Endodermal cell (in vitro differentiated cells): ENCODE data around the gene SUGCT. TPM values are rescaled to one million over a fixed set of nuclear protein-coding genes. Genes with fewer than 3 reads are reported as not detected.

Source experiments
- DNase-seq: peaks from one replicate; pipeline ENCODE4 v3.0.0-alpha.2; 2017
- H3K27ac ChIP-seq: 2 replicates; pipeline ENCODE4 v1.5.1; 2013; ENCODE audit warnings: mild to moderate bottlenecking, low read depth, low read length, moderate library complexity
- H3K27me3 ChIP-seq: 2 replicates; pipeline ENCODE4 v1.6.1; 2013; ENCODE audit warnings: mild to moderate bottlenecking, low read length, moderate library complexity; ENCODE audit not compliant: insufficient read depth, control insufficient read depth, poor library complexity, severe bottlenecking
- H3K36me3 ChIP-seq: 2 replicates; pipeline ENCODE4 v1.7.0; 2013; ENCODE audit warnings: mild to moderate bottlenecking, low read length, moderate library complexity; ENCODE audit not compliant: control insufficient read depth, insufficient read depth
- H3K4me1 ChIP-seq: one replicate; pipeline ENCODE4 v1.7.0; 2013; ENCODE audit warnings: low read length; ENCODE audit not compliant: control insufficient read depth, insufficient read depth
- H3K4me3 ChIP-seq: 2 replicates; pipeline ENCODE4 v1.5.1; 2013; ENCODE audit warnings: mild to moderate bottlenecking, low read length, moderate library complexity
- H3K9ac ChIP-seq: 2 replicates; pipeline ENCODE4 v1.6.1; 2013; ENCODE audit warnings: mild to moderate bottlenecking, low read length, moderate library complexity; ENCODE audit not compliant: poor library complexity, severe bottlenecking; ENCODE audit errors: extremely low read depth
- H3K9me3 ChIP-seq: 2 replicates; pipeline ENCODE4 v1.6.1; 2013; ENCODE audit warnings: mild to moderate bottlenecking, low read length, moderate library complexity; ENCODE audit not compliant: control insufficient read depth
- H3K27ac Mint-ChIP-seq: 2 replicates; pipeline ENCODE4 v1.8.0; 2020; ENCODE audit warnings: mixed read lengths
- H3K27me3 Mint-ChIP-seq: 2 replicates; pipeline ENCODE4 v1.8.0; 2021; ENCODE audit warnings: mild to moderate bottlenecking, mixed read lengths; ENCODE audit not compliant: insufficient read depth
- H3K36me3 Mint-ChIP-seq: 2 replicates; pipeline ENCODE4 v1.8.0; 2020; ENCODE audit warnings: low read depth, mixed read lengths
- H3K4me1 Mint-ChIP-seq: 2 replicates; pipeline ENCODE4 v1.8.0; 2020; ENCODE audit warnings: mixed read lengths
- H3K4me3 Mint-ChIP-seq: 2 replicates; pipeline ENCODE4 v1.8.0; 2020; ENCODE audit warnings: mild to moderate bottlenecking, moderate library complexity, mixed read lengths
- H3K9me3 Mint-ChIP-seq: 2 replicates; pipeline ENCODE4 v1.8.0; 2020; ENCODE audit warnings: mild to moderate bottlenecking, mixed read lengths
- CTCF ChIP-seq: fragments of 200-600 bp; sonication (generic); conservative IDR thresholded peaks from 2 replicates; pipeline ENCODE4 v1.5.0; 2021; ENCODE audit warnings: antibody characterized with exemption, mild to moderate bottlenecking
- WGBS, 2 experiments: methylation state at CpG; one replicate each; pipeline versions ENCODE4 v1.1.5 to v1.1.7; 2013; ENCODE audit warnings: missing lambda C conversion rate in 2 of 2, mixed read lengths in 1 of 2; ENCODE audit not compliant: insufficient coverage in 1 of 2, insufficient read length in 1 of 2; 5-methylcytosine and 5-hydroxymethylcytosine counted together
- total RNA-seq, 2 donors: library from RNA; stranded (reverse); fragmentation: NEBNext Ultra II Directional in 1 of 2; extraction: Animal tissue kit (Norgen Biotek cat#: 25700) in 1 of 2; gene quantifications; 2 replicates in 1 of 2; 3 replicates in 1 of 2; pipeline ENCODE4 v1.2.1, GENCODE V29; 2021

The SUGCT gene
- total RNA-seq, 2 donors from 2014 or later: 3.6 to 3.9 TPM

- TF ChIP-seq CTCF: no peak
- Histone ChIP-seq H3K36me3 (no peaks in the 10 kb centered on the region), H3K4me1 (no peaks in the 10 kb centered on the region), H3K9me3 (no peaks in the 10 kb centered on the region), H3K9ac (no peak overlapping the region), H3K4me3 (no peak overlapping the region), H3K27me3 (no peaks in the 10 kb centered on the region), H3K27ac (no peak overlapping the region)
- Mint-ChIP-seq H3K27me3 (no peaks in the 10 kb centered on the region), H3K4me3 (no peak overlapping the region), H3K9me3 (no peaks in the 10 kb centered on the region), H3K36me3 (no peaks in the 10 kb centered on the region), H3K27ac (no peak overlapping the region), H3K4me1 (no peaks in the 10 kb centered on the region)
- no peak for DNase-seq
Observed at GRCh38 chr7:40455485-40455884, 320.7 kb downstream of the SUGCT start.

- H3K27ac ChIP-seq: no peak overlapping the region
- no peaks in the 10 kb centered on the region for H3K4me1 Mint-ChIP-seq
- no peaks in the 10 kb centered on the region for H3K27me3 ChIP-seq
- no peak for TF ChIP-seq CTCF
- no peak overlapping the region for H3K4me3 Mint-ChIP-seq
- DNase-seq: no peak
- no peaks in the 10 kb centered on the region for H3K36me3 Mint-ChIP-seq
- 85% methylated on average over 5 of the region's 5 CpGs; no CpG with 5 or more reads in 1 of the 2 experiments for WGBS, 2 experiments
- H3K9ac ChIP-seq: no peak overlapping the region
- H3K9me3 ChIP-seq: no peaks in the 10 kb centered on the region
- no peak overlapping the region for H3K4me3 ChIP-seq
- H3K4me1 ChIP-seq: no peaks in the 10 kb centered on the region
- H3K36me3 ChIP-seq: no peaks in the 10 kb centered on the region
- H3K27me3 Mint-ChIP-seq: no peaks in the 10 kb centered on the region
- H3K9me3 Mint-ChIP-seq: no peaks in the 10 kb centered on the region
- H3K27ac Mint-ChIP-seq: no peak overlapping the region
Observed at GRCh38 chr7:40457776-40458480, 323.1 kb downstream of the SUGCT start.

- Histone ChIP-seq H3K27me3 (no peaks in the 10 kb centered on the region), H3K9ac (no peak overlapping the region), H3K9me3 (no peaks in the 10 kb centered on the region), H3K4me1 (no peaks in the 10 kb centered on the region), H3K27ac (no peak overlapping the region), H3K4me3 (no peak overlapping the region), H3K36me3 (no peaks in the 10 kb centered on the region)
- H3K27me3 Mint-ChIP-seq: no peaks in the 10 kb centered on the region
- H3K4me3 Mint-ChIP-seq: no peak overlapping the region
- H3K36me3 Mint-ChIP-seq: no peaks in the 10 kb centered on the region
- H3K27ac Mint-ChIP-seq: no peak overlapping the region
- no peak for DNase-seq
- TF ChIP-seq CTCF: no peak
- H3K9me3 Mint-ChIP-seq: no peaks in the 10 kb centered on the region
- peaks cover 7% of the 10 kb centered on the region for H3K4me1 Mint-ChIP-seq
- WGBS, 2 experiments: 73 to 79% methylated on average over 4 of the region's 4 CpGs
Observed at GRCh38 chr7:40463446-40463845, 328.6 kb downstream of the SUGCT start.
